A172 (cell line): Measurements from ENCODE around the gene SLC35F3. TPM values are rescaled to one million over a fixed set of nuclear protein-coding genes. Genes with fewer than 3 reads are reported as not detected.
A peak's percentile ranks its signal among the peaks of the same experiment; 100 is the strongest.
"Not testable (repeated sequence)": the region's sequence is repeated elsewhere in the genome, so short reads cannot be mapped to it uniquely, and the experiment has no call there.

ENCODE experiments used
- DNase-seq: peaks from one replicate; pipeline ENCODE4 v3.0.0-alpha.2; 2015; ENCODE audit warnings: low spot score
- total RNA-seq: library from RNA; depleted of rRNA; stranded (reverse); fragments of >200 nt; shearing (Covaris generic); gene quantifications from 2 replicates; pipeline ENCODE4 v1.2.3, GENCODE V29; 2014

Gene SLC35F3
- total RNA-seq, 1 experiment from 2014 or later = not detected

GRCh38 chr1:234289538-234290305 is 385.2 kb downstream of the SLC35F3 start:
- no peak for DNase-seq

DNA sequence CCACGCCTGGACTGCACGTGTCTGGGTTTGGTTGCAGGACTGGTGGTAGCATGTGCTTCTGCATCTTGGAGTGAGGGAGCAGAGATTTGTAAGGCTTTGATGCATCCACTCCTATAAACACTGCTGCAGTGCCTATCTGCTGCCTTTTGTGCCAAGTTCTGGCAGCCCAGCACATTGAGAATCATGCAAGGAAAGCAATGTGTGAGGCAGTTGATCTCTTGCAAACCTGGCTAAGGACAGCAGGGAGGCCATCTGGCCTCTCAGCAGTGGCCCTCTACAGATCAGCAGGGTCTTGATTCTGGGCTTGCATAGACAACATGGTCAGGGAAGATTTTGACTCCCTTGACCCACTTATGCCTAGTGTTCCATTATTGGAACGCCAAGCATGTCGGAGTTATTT is 387.5 kb downstream of the SLC35F3 start:
- no peak for DNase-seq

DNA sequence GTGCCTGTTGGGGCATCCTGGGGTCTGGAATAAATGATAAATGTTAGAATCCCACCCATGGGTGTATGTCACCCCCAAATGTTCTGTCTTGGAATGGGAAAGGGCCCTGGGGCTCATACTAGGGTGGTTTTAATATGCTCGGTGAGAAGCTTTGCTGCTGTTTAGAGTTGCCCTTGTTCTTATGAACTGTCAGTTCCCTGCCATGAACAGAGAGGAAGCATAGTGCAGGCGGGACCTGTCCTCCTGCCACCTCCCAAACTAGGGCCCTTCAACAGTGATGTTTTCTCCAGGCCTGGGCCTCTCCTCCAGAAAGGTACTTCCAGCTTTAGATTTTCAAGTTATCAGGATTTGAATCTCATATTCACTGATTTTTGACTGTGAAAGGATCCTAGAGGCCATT is 388.1 kb downstream of the SLC35F3 start:
- no peak for DNase-seq

GRCh38 chr1:234294109-234294817 is 389.8 kb downstream of the SLC35F3 start:
- DNase-seq = no peak

DNA sequence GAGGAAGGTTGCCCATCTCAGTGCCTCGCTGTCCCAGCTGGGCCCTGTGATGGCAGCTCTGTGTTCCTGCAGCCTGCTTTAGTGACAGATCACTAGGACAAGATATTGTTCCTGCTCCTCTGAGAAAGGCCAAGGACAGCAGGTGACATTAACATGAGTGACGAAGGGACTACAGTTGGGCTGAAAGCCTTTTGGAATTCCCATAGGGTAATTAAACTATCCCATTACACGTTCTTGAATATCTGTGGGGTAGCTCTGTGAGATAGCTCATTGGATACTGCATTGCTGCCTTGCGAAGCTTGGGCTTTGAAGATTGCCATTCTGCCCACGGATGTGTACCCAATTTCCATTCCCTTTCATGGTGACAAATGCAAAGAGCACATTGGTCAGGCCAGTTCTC is 390.6 kb downstream of the SLC35F3 start:
- DNase-seq = no peak

DNA sequence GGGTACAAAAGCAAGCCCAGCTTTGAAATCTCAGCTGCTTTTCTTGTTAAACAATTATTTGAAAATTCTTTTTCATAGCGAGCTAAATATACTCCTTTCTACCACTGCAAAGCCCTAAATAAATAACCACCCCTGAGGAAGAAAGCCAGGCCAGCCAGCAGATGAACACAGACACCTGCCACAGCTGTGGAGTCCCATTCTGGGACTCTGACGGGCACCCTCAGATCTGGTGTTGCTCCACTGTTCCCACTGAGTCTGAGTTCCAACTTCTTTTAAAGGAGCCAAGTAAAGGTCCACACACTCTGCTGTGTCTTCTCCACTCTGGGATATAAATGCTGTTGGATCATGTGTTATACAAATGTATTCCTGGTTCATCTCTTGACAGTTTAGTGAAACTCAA is 391.1 kb downstream of the SLC35F3 start:
- DNase-seq = no peak

DNA sequence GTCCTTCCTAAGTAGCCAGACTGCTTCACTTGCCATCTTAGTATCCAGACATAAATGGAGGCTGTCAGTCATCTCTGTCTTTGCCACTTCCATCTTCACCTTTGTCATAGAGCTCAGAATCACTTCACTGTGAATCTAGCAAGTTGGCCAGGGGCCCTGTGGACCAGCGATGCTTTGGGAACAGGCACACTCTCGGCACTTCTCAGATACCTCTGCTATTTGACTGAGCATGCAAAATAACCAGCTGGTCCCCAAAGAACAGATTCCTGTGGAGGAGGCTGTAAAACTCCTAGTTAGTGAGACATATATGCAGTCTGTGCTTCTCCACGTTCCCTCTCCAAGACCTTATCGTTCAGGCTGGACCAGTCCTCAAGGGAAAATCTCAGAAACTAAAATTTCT is 392.0 kb downstream of the SLC35F3 start:
- no peak for DNase-seq

DNA sequence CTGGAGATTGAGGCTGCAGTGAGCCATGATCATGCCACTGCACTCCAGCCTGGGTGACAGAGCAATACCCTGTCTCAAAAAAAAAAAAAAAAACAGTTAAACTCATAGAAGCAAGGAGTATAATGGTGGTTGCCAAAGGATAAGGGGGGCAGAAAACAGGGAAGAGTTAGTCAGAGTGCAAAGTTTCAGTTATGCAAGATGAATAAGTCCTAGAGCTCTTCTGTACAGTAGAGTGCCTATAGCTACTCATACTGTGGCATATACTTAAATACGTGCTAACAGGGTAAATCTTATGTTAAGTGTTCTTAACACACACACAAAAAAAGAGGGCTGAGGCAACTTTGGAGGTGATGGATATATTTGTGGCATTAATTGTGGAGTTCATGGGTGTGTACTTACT is 393.2 kb downstream of the SLC35F3 start:
- DNase-seq = no peak

DNA sequence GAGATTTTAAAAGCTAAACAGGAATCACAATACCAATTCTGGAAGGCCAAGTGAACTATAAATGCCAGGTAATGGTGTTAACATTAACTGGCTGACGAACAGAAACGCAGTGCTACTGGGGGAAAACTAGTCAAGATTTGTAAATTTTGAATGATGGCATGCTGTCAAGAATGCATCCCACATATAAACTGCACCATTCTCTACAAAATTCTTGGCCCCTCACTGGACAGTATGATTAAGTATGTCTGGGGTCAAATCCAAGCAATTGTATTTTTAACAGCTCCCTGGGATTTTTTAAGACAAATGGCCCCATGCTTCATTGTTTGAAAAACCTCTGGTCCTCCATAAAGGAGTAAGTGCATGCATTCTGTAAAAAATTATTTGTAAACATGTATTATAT is 395.6 kb downstream of the SLC35F3 start:
- no peak for DNase-seq

GRCh38 chr1:234301663-234302062 is 397.2 kb downstream of the SLC35F3 start:
- DNase-seq = not testable (repeated sequence)

GRCh38 chr1:234302354-234302962 is 398.0 kb downstream of the SLC35F3 start:
- no peak for DNase-seq

GRCh38 chr1:234303231-234303630 is 398.8 kb downstream of the SLC35F3 start:
- DNase-seq = no peak

GRCh38 chr1:234307726-234308125 is 403.2 kb downstream of the SLC35F3 start:
- DNase-seq = no peak

GRCh38 chr1:234309243-234309597 is 404.7 kb downstream of the SLC35F3 start:
- DNase-seq = no peak

DNA sequence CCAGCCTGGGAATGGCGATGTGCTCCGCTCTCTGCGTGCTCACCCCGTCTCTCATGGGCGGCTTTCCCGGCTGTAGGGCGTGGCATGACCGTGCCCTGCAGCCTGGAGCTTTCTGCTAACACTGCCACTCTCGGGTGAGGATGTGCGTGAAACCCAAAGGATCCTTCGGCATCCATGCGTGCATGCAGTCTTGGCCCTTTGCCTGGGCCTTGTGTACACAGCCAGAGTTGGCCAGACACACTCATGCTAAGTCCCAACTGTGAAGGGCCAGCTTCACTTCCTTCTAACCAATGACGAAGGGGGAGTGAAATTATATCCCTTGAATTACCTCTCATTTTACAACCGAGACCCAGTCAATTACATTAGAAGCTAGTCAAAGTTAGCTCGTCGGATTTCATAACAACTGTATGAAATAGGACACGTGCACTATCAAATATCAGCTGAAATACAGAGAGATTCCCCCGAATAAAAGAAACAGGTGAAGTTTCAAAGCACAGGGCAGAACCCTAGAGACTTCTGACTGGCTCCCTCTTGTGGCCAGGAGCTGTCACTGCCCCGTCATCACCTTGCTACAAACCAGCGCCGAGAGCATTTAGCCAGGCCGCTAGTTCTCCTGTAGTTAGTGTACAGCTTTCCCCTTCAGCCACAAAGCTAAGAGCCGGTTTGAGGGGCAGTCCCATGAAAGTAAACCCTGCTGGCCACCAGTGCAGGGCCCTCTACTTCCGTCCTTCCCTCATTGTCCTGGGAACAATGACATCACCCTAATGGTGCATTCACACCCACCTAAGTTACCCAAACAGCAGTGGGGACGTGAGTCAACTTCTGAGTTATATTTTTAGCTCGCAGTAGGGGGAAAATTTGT is 405.4 kb downstream of the SLC35F3 start:
- peak; percentile 78 for DNase-seq

- no peak for DNase-seq
Measured at GRCh38 chr1:234310460-234310817, 406.0 kb downstream of the SLC35F3 start.

- no peak for DNase-seq
Measured at GRCh38 chr1:234311414-234311813, 406.9 kb downstream of the SLC35F3 start.

DNA sequence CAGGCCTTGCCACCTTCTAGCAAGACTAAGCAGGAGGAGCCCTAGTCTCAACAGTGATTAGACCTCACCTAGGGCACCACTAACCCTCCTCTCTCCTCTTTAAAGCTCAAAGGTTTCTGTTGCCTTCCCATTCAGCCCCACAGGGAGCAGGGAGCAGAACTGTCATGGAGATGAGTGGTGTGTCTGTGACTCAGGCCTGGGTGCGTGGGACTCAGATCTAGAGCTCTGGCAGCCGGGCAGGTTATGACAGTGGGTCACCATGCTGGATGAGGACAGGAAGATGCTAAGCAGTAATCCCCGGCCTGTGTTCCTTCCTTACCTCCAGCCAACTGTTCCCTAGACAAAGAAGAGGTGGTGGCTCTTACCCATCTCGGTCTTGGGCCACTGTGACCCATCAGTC is 408.7 kb downstream of the SLC35F3 start:
- no peak for DNase-seq

DNA sequence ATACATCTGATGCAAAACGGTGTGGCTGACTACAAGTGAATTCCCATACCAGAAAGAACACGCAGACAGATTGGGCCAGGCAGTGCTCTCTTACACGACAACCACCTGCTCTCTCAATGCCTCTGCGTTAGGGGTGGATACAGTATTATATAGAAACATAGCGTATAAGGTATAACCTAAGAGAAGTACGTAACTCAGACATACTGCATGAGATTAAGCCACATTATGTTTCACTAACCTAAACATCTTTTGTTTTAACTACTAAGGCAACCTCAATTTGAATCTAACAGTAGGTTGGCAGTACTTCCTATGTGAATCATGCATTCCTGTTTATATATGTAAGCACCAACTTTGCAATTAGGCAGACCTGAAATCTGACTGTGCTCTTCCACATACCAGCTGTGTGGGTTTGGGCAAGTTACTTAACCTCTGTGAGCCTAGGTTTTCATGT is 410.6 kb downstream of the SLC35F3 start:
- DNase-seq = peak; percentile 85

DNA sequence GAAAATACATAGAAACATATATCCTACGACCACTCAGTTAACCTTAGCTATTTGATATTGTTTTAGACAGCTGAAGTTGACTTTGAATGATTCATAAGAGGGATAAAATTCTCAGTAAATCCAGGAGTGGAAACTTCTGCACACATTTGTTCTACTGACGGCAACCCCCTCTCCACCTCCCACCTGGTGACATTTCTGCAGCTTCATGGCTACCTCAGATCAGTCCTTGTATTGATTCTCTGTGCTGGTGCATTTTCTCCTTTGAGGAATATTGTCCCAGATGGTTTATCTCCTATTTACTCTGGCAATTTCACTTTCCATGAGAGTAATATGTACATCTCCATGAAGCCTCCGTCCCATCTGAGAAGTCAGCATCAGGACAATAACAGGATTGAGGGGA is 411.1 kb downstream of the SLC35F3 start:
- no peak for DNase-seq

- no peak for DNase-seq
Measured at GRCh38 chr1:234316486-234316885, 412.0 kb downstream of the SLC35F3 start.

GRCh38 chr1:234316937-234317336 is 412.5 kb downstream of the SLC35F3 start:
- no peak for DNase-seq
